IPS DF 19.7 (cell line): ENCODE results near the gene RALGAPB.
"Not testable (repeated sequence)": the region's sequence is repeated elsewhere in the genome, so short reads cannot be mapped to it uniquely, and the experiment has no call there.

Experiments
- DNase-seq: peaks from one replicate; pipeline ENCODE4 v3.0.0-alpha.2; 2013; ENCODE audit warnings: low read depth, low spot score

Gene RALGAPB

GRCh38 chr20:38584099-38584763, 111.6 kb downstream of the RALGAPB start:
- DNase-seq, result no peak

- no peak for DNase-seq
Measured at GRCh38 chr20:38585404-38586180, 112.9 kb downstream of the RALGAPB start.

GRCh38 chr20:38586181-38586525, 113.5 kb downstream of the RALGAPB start:
- no peak for DNase-seq

GRCh38 chr20:38588303-38588702, 115.7 kb downstream of the RALGAPB start:
- no peak for DNase-seq

GRCh38 chr20:38589351-38589750, 116.7 kb downstream of the RALGAPB start:
- no peak for DNase-seq

GRCh38 chr20:38589967-38590675, 117.5 kb downstream of the RALGAPB start:
- DNase-seq, result no peak

- no peak for DNase-seq
Measured at GRCh38 chr20:38590676-38591473, 118.2 kb downstream of the RALGAPB start.

GRCh38 chr20:38591474-38592410, 119.1 kb downstream of the RALGAPB start:
- DNase-seq, result no peak

- DNase-seq, result not testable (repeated sequence)
Measured at GRCh38 chr20:38592411-38592790, 119.8 kb downstream of the RALGAPB start.

- DNase-seq, result not testable (repeated sequence)
Measured at GRCh38 chr20:38594281-38594680, 121.6 kb downstream of the RALGAPB start.

GRCh38 chr20:38595886-38596285, 123.2 kb downstream of the RALGAPB start:
- not testable (repeated sequence) for DNase-seq

GRCh38 chr20:38599410-38599882, 126.8 kb downstream of the RALGAPB start:
- no peak for DNase-seq

GRCh38 chr20:38600057-38600456, 127.4 kb downstream of the RALGAPB start:
- DNase-seq, result no peak

- DNase-seq, result no peak
Measured at GRCh38 chr20:38601216-38602184, 128.9 kb downstream of the RALGAPB start, which contains the start of gene ARHGAP40. Gene ARHGAP40 (plus strand): TSS chr20:38601809.

GRCh38 chr20:38602185-38602581, 129.5 kb downstream of the RALGAPB start:
- DNase-seq, result no peak

GRCh38 chr20:38603286-38603685, 130.6 kb downstream of the RALGAPB start:
- DNase-seq, result no peak

GRCh38 chr20:38604873-38605303, 132.2 kb downstream of the RALGAPB start:
- DNase-seq, result no peak

- DNase-seq, result no peak
Measured at GRCh38 chr20:38607351-38607750, 134.7 kb downstream of the RALGAPB start.

GRCh38 chr20:38608188-38608587, 135.5 kb downstream of the RALGAPB start:
- DNase-seq, result no peak
